Measurements from ENCODE around the gene FGF1. TPM values are rescaled to one million over a fixed set of nuclear protein-coding genes. Genes with fewer than 3 reads are reported as not detected.

The FGF1 gene
- total and polyA plus RNA-seq, 4 donors: 25.6 to 57.7 (median 39.2) TPM

GRCh38 chr5:142686210-142686734 lies 382 bp upstream of the FGF1 start:
- Histone ChIP-seq H3K27me3 (ENCODE audit: control insufficient read depth, insufficient read depth, low read length) (no peaks in the 10 kb centered on the region), H3K9me3 (ENCODE audit: control insufficient read depth, insufficient read depth, low read length) (no peaks in the 10 kb centered on the region), H3K4me1 (ENCODE audit: control insufficient read depth, insufficient read depth, low read length) (peaks cover 24% of the 10 kb centered on the region), H3K27ac (ENCODE audit: low read depth, low read length) (peak overlapping the region; percentile 84), H3K36me3 (ENCODE audit: control insufficient read depth, insufficient read depth, low read length) (no peaks in the 10 kb centered on the region), H3K4me3 (ENCODE audit: low read depth, low read length) (no peak overlapping the region)
- peak in 2 of 6 donors; percentile 64 to 66 for DNase-seq (ENCODE audit: low read depth in 4 of 6, low spot score in 6 of 6)
- WGBS (ENCODE audit: insufficient coverage): 13% methylated on average over 8 of the region's 11 CpGs

GRCh38 chr5:142684508-142685041 lies 1.3 kb downstream of the FGF1 start:
- Histone ChIP-seq H3K4me3 (ENCODE audit: low read depth, low read length) (no peak overlapping the region), H3K27ac (ENCODE audit: low read depth, low read length) (peak overlapping the region; percentile 84), H3K4me1 (ENCODE audit: control insufficient read depth, insufficient read depth, low read length) (peaks cover 25% of the 10 kb centered on the region), H3K36me3 (ENCODE audit: control insufficient read depth, insufficient read depth, low read length) (no peaks in the 10 kb centered on the region), H3K27me3 (ENCODE audit: control insufficient read depth, insufficient read depth, low read length) (no peaks in the 10 kb centered on the region), H3K9me3 (ENCODE audit: control insufficient read depth, insufficient read depth, low read length) (no peaks in the 10 kb centered on the region)
- 10% methylated on average over 9 of the region's 9 CpGs for WGBS (ENCODE audit: insufficient coverage)
- DNase-seq (ENCODE audit: low read depth in 4 of 6, low spot score in 6 of 6): peak in 2 of 6 donors; percentile 68 to 77

GRCh38 chr5:142683881-142684505 lies 1.9 kb downstream of the FGF1 start:
- H3K4me3 ChIP-seq (ENCODE audit: low read depth, low read length): no peak overlapping the region
- no peaks in the 10 kb centered on the region for H3K9me3 ChIP-seq (ENCODE audit: control insufficient read depth, insufficient read depth, low read length)
- peak overlapping the region; percentile 84 for H3K27ac ChIP-seq (ENCODE audit: low read depth, low read length)
- 95% methylated on average over 5 of the region's 5 CpGs for WGBS (ENCODE audit: insufficient coverage)
- no peaks in the 10 kb centered on the region for H3K27me3 ChIP-seq (ENCODE audit: control insufficient read depth, insufficient read depth, low read length)
- DNase-seq (ENCODE audit: low read depth in 4 of 6, low spot score in 6 of 6): no peak
- H3K36me3 ChIP-seq (ENCODE audit: control insufficient read depth, insufficient read depth, low read length): no peaks in the 10 kb centered on the region
- H3K4me1 ChIP-seq (ENCODE audit: control insufficient read depth, insufficient read depth, low read length): peaks cover 31% of the 10 kb centered on the region

- H3K9me3 ChIP-seq (ENCODE audit: control insufficient read depth, insufficient read depth, low read length): no peaks in the 10 kb centered on the region
- H3K4me1 ChIP-seq (ENCODE audit: control insufficient read depth, insufficient read depth, low read length): peaks cover 39% of the 10 kb centered on the region
- WGBS (ENCODE audit: insufficient coverage): no CpG with 5 or more reads among the region's 3 CpGs
- no peak overlapping the region for H3K27ac ChIP-seq (ENCODE audit: low read depth, low read length)
- no peak overlapping the region for H3K4me3 ChIP-seq (ENCODE audit: low read depth, low read length)
- H3K27me3 ChIP-seq (ENCODE audit: control insufficient read depth, insufficient read depth, low read length): no peaks in the 10 kb centered on the region
- DNase-seq (ENCODE audit: low read depth in 4 of 6, low spot score in 6 of 6): no peak
- no peaks in the 10 kb centered on the region for H3K36me3 ChIP-seq (ENCODE audit: control insufficient read depth, insufficient read depth, low read length)
Measured at GRCh38 chr5:142683116-142683515, 2.8 kb downstream of the FGF1 start.

GRCh38 chr5:142680605-142681259 lies 5.2 kb downstream of the FGF1 start:
- Histone ChIP-seq H3K27me3 (ENCODE audit: control insufficient read depth, insufficient read depth, low read length) (no peaks in the 10 kb centered on the region), H3K9me3 (ENCODE audit: control insufficient read depth, insufficient read depth, low read length) (no peaks in the 10 kb centered on the region), H3K27ac (ENCODE audit: low read depth, low read length) (no peak overlapping the region), H3K36me3 (ENCODE audit: control insufficient read depth, insufficient read depth, low read length) (no peaks in the 10 kb centered on the region), H3K4me3 (ENCODE audit: low read depth, low read length) (no peak overlapping the region), H3K4me1 (ENCODE audit: control insufficient read depth, insufficient read depth, low read length) (peaks cover 30% of the 10 kb centered on the region)
- no peak for DNase-seq (ENCODE audit: low read depth in 4 of 6, low spot score in 6 of 6)
- 100% methylated on average over 1 of the region's 5 CpGs for WGBS (ENCODE audit: insufficient coverage)

GRCh38 chr5:142679744-142680143 lies 6.1 kb downstream of the FGF1 start:
- H3K4me1 ChIP-seq (ENCODE audit: control insufficient read depth, insufficient read depth, low read length): peaks cover 29% of the 10 kb centered on the region
- WGBS (ENCODE audit: insufficient coverage): no CpG with 5 or more reads among the region's 2 CpGs

GRCh38 chr5:142678529-142678928 lies 7.4 kb downstream of the FGF1 start:
- DNase-seq (ENCODE audit: low read depth in 4 of 6, low spot score in 6 of 6): peak in 3 of 6 donors; percentile 51 to 85 (median 77)
- Histone ChIP-seq H3K9me3 (ENCODE audit: control insufficient read depth, insufficient read depth, low read length) (no peaks in the 10 kb centered on the region), H3K4me1 (ENCODE audit: control insufficient read depth, insufficient read depth, low read length) (peaks cover 38% of the 10 kb centered on the region), H3K4me3 (ENCODE audit: low read depth, low read length) (no peak overlapping the region), H3K36me3 (ENCODE audit: control insufficient read depth, insufficient read depth, low read length) (peaks cover 3% of the 10 kb centered on the region), H3K27me3 (ENCODE audit: control insufficient read depth, insufficient read depth, low read length) (no peaks in the 10 kb centered on the region), H3K27ac (ENCODE audit: low read depth, low read length) (peak overlapping the region; percentile 81)
- 27% methylated on average over 3 of the region's 4 CpGs for WGBS (ENCODE audit: insufficient coverage)

More at GRCh38 chr5:142679744-142680143, 6.1 kb downstream of the FGF1 start:
- no peak for DNase-seq (ENCODE audit: low read depth in 4 of 6, low spot score in 6 of 6)
- H3K27me3 ChIP-seq (ENCODE audit: control insufficient read depth, insufficient read depth, low read length): no peaks in the 10 kb centered on the region
- H3K27ac ChIP-seq (ENCODE audit: low read depth, low read length): no peak overlapping the region
- no peak overlapping the region for H3K4me3 ChIP-seq (ENCODE audit: low read depth, low read length)
- H3K36me3 ChIP-seq (ENCODE audit: control insufficient read depth, insufficient read depth, low read length): peaks cover 2% of the 10 kb centered on the region
- no peaks in the 10 kb centered on the region for H3K9me3 ChIP-seq (ENCODE audit: control insufficient read depth, insufficient read depth, low read length)

- Histone ChIP-seq H3K4me1 (ENCODE audit: control insufficient read depth, insufficient read depth, low read length) (peaks cover 38% of the 10 kb centered on the region), H3K27ac (ENCODE audit: low read depth, low read length) (no peak overlapping the region)
Measured at GRCh38 chr5:142677198-142677597, 8.7 kb downstream of the FGF1 start.

GRCh38 chr5:142676318-142676717 lies 9.6 kb downstream of the FGF1 start:
- no peak for DNase-seq (ENCODE audit: low read depth in 4 of 6, low spot score in 6 of 6)
- peaks cover 38% of the 10 kb centered on the region for H3K4me1 ChIP-seq (ENCODE audit: control insufficient read depth, insufficient read depth, low read length)
- no CpG with 5 or more reads among the region's 4 CpGs for WGBS (ENCODE audit: insufficient coverage)
- no peaks in the 10 kb centered on the region for H3K27me3 ChIP-seq (ENCODE audit: control insufficient read depth, insufficient read depth, low read length)
- H3K27ac ChIP-seq (ENCODE audit: low read depth, low read length): no peak overlapping the region
- no peaks in the 10 kb centered on the region for H3K9me3 ChIP-seq (ENCODE audit: control insufficient read depth, insufficient read depth, low read length)
- H3K4me3 ChIP-seq (ENCODE audit: low read depth, low read length): no peak overlapping the region
- peaks cover 3% of the 10 kb centered on the region for H3K36me3 ChIP-seq (ENCODE audit: control insufficient read depth, insufficient read depth, low read length)

More at GRCh38 chr5:142677198-142677597, 8.7 kb downstream of the FGF1 start:
- 100% methylated on average over 2 of the region's 2 CpGs for WGBS (ENCODE audit: insufficient coverage)
- Histone ChIP-seq H3K4me3 (ENCODE audit: low read depth, low read length) (no peak overlapping the region), H3K27me3 (ENCODE audit: control insufficient read depth, insufficient read depth, low read length) (no peaks in the 10 kb centered on the region), H3K36me3 (ENCODE audit: control insufficient read depth, insufficient read depth, low read length) (peaks cover 3% of the 10 kb centered on the region), H3K9me3 (ENCODE audit: control insufficient read depth, insufficient read depth, low read length) (no peaks in the 10 kb centered on the region)
- peak in 1 of 6 donors; percentile 20 for DNase-seq (ENCODE audit: low read depth in 4 of 6, low spot score in 6 of 6)
